HG03354 (cell line): ENCODE data around the gene EHHADH.

Experiments
- ATAC-seq: cut with Tn5 transposase; IDR thresholded peaks from one replicate; pipeline ENCODE4 v1.9.1; 2021; ENCODE audit warnings: mild to moderate bottlenecking; ENCODE audit not compliant: unreplicated experiment, poor library complexity, severe bottlenecking

EHHADH gene

GRCh38 chr3:185152410-185153170, 101.3 kb downstream of the EHHADH start, which contains the start of gene C3orf70:
Gene C3orf70, minus strand, starts transcription at chr3:185153060. Its CDS starts 237 bp downstream, at chr3:185152823.
- ATAC-seq = peak; percentile 61

GRCh38 chr3:185151964-185152409, 101.9 kb downstream of the EHHADH start:
- ATAC-seq = no peak

GRCh38 chr3:185151101-185151963, 102.5 kb downstream of the EHHADH start:
- no peak for ATAC-seq

- no peak for ATAC-seq
Measured at GRCh38 chr3:185150561-185150960, 103.3 kb downstream of the EHHADH start.

- ATAC-seq = no peak
Measured at GRCh38 chr3:185149591-185149990, 104.3 kb downstream of the EHHADH start.

GRCh38 chr3:185145511-185145910, 108.3 kb downstream of the EHHADH start:
- no peak for ATAC-seq

GRCh38 chr3:185144784-185145183, 109.1 kb downstream of the EHHADH start:
- no peak for ATAC-seq
